Measurements from ENCODE around the gene DUOX1. TPM values are rescaled to one million over a fixed set of nuclear protein-coding genes. Genes with fewer than 3 reads are reported as not detected.

Gene DUOX1
- polyA plus RNA-seq, 1 of the 3 experiments (the other 2 are of a cell fraction), result not detected

DNA sequence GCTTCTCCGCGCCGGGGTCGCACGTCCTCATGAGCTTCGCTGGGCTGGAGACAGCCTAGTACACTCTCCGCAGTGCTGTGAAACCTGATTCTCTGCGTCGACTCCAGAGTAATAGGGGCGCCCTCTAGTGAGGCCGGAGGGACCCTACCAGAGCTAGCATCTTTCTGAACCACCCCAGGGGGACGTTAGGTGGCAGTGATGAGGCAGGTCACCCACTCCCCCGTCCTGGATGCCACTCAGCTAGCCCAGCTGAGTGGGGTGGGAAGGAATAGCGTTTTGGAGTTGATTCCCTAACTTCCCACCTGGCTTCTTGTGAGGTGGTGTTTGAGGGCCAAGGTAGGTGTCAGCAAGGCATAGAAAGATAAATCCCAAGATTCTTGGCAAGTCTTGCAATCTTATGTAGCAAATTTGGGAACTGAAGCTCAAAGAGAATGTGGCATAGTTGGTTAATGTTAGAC is 11.6 kb upstream of the DUOX1 start (continued):
- TF ChIP-seq PBX3 (IDR thresholded peaks at IDR 0.05) (no peak), TAF1 (IDR thresholded peaks at IDR 0.05; ENCODE audit: borderline replicate concordance, low read depth, low read length) (no peak), RFX5 (IDR thresholded peaks at IDR 0.05; ENCODE audit: low read length) (peak; percentile 57; the same call in 1 of the 2 replicates), GATA2 (CRISPR knock-in tag; IDR thresholded peaks at IDR 0.05) (no peak), RAD21 (IDR thresholded peaks at IDR 0.05; ENCODE audit: low read length) (peak; percentile 83), JUND (IDR thresholded peaks at IDR 0.05) (no peak), CHD2 (IDR thresholded peaks at IDR 0.05; ENCODE audit: low read length, partially characterized antibody) (peak; percentile 76), FOXJ3 (CRISPR knock-in tag; IDR thresholded peaks at IDR 0.05) (no peak), RXRA (IDR thresholded peaks at IDR 0.05; ENCODE audit: borderline replicate concordance, low read depth) (no peak), TCF12 (IDR thresholded peaks at IDR 0.05) (no peak), SIN3A (IDR thresholded peaks at IDR 0.05; ENCODE audit: borderline replicate concordance, low read depth, low read length) (no peak)

DNA sequence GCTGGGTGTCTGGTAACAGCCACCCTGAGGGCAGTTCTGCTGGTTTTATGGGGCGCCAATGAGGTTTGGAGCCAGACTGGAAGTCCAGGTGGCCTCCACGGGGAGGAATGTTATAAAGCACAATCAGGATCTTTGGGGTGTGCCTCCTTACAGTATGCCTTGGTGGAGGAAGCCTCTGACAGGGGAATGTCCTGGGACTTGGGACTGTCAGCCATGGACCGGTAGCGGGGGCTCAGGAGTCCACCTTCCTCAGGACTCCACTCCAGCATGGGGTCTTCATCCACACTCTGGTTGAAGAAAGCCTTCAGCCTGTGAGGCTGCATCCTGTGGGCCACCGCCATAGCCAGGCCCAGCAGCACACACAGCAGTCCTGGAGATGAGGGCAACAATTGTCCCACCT is 10.8 kb upstream of the DUOX1 start:
- POLR2A ChIA-PET, result no interaction called here
- H3K4me1 ChIP-seq (ENCODE audit: control insufficient read depth in 1 of 2, insufficient read depth in 2 of 2, low read depth in 1 of 2, low read length in 1 of 2), result peaks cover 6 to 14% of the 10 kb centered on the region in 2 experiments; a peak in 3 of 4 replicates
- no peak overlapping the region for H3K9ac ChIP-seq
- H3K27ac ChIP-seq (ENCODE audit: low read depth in 2 of 2, low read length in 1 of 2), result no peak overlapping the region
- CTCF ChIA-PET, result interaction anchor here (0.7 to 2.2 kb wide), 30 partner anchors 8 to 266 kb away, joined by 3 to 52 read pairs (median 8); partner anchors contain the start of genes DUOX1, DUOXA1 and TERB2
- TF ChIP-seq, protein P1, sequence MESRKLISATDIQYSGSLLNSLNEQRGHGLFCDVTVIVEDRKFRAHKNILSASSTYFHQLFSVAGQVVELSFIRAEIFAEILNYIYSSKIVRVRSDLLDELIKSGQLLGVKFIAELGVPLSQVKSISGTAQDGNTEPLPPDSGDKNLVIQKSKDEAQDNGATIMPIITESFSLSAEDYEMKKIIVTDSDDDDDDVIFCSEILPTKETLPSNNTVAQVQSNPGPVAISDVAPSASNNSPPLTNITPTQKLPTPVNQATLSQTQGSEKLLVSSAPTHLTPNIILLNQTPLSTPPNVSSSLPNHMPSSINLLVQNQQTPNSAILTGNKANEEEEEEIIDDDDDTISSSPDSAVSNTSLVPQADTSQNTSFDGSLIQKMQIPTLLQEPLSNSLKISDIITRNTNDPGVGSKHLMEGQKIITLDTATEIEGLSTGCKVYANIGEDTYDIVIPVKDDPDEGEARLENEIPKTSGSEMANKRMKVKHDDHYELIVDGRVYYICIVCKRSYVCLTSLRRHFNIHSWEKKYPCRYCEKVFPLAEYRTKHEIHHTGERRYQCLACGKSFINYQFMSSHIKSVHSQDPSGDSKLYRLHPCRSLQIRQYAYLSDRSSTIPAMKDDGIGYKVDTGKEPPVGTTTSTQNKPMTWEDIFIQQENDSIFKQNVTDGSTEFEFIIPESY (IDR thresholded peaks at IDR 0.05; ENCODE audit: borderline replicate concordance, low read depth), result no peak
- no peak for TF ChIP-seq GATA2 (CRISPR knock-in tag; IDR thresholded peaks at IDR 0.05)
- H3K27me3 ChIP-seq (ENCODE audit: insufficient read depth), result peaks cover 16% of the 10 kb centered on the region
- no peak overlapping the region for H3K4me3 ChIP-seq (ENCODE audit: low read depth in 2 of 2, low read length in 1 of 2)
- H4K20me1 ChIP-seq (ENCODE audit: insufficient read depth), result no peaks in the 10 kb centered on the region
- no peaks in the 10 kb centered on the region for H3K36me3 ChIP-seq (replicated peaks in 1 of 2; ENCODE audit: control insufficient read depth in 1 of 2, insufficient read depth in 2 of 2, low read length in 1 of 2)
- no peaks in the 10 kb centered on the region for H3F3A ChIP-seq (replicated peaks; ENCODE audit: insufficient read depth)
- H3K4me2 ChIP-seq, result no peak overlapping the region
- H3K9me2 ChIP-seq, result no peaks in the 10 kb centered on the region
- DNase-seq, result no peak
- H3K79me2 ChIP-seq (ENCODE audit: insufficient read depth), result no peaks in the 10 kb centered on the region
- no peaks in the 10 kb centered on the region for H3K9me3 ChIP-seq
- WGBS (ENCODE audit: low lambda C conversion rate), result 80% methylated on average over 3 of the region's 5 CpGs
- no peak overlapping the region for H2AFZ ChIP-seq (ENCODE audit: low read depth)
